Left kidney (tissue), 1 donor: ENCODE results near the gene TRIM14. TPM values are rescaled to one million over a fixed set of nuclear protein-coding genes. Genes with fewer than 3 reads are reported as not detected.

ENCODE experiments used
- polyA plus RNA-seq: library from polyadenylated mRNA; unstranded; fragments of 120-200 nt; gene quantifications from one replicate; pipeline ENCODE4 v1.2.1, GENCODE V29; 2013; ENCODE audit not compliant: insufficient read length

Gene TRIM14
- polyA plus RNA-seq, 1 donor = 8.0 TPM

Other genes with a start within 250 kb of the TRIM14 start
- 24.0 TPM for gene TRMO, start 196.7 kb downstream of the TRIM14 start, polyA plus RNA-seq
- 1.5 TPM for gene HEMGN, start 181.1 kb downstream of the TRIM14 start, polyA plus RNA-seq
- gene ANP32B, start 135.9 kb downstream of the TRIM14 start, polyA plus RNA-seq = 282 TPM
- gene NANS, start 62.5 kb downstream of the TRIM14 start, polyA plus RNA-seq = 40.3 TPM
- 2.2 TPM for gene CORO2A, start 73.4 kb upstream of the TRIM14 start, polyA plus RNA-seq
- 3.4 TPM for gene TBC1D2, start 136.4 kb upstream of the TRIM14 start, polyA plus RNA-seq